Smooth muscle cell (in vitro differentiated cells): ENCODE measurements around the gene DNMT1. TPM values are rescaled to one million over a fixed set of nuclear protein-coding genes. Genes with fewer than 3 reads are reported as not detected.

ENCODE experiments used
- DNase-seq: peaks from one replicate; lab custom pipeline; 2025; ENCODE audit not compliant: unreplicated experiment; lab: John Stamatoyannopoulos, UW
- H2AFZ ChIP-seq: fragments of 200-600 bp; sonication (generic); 2 replicates; pipeline ENCODE4 v1.6.0; 2016; ENCODE audit warnings: antibody characterized with exemption, low read depth, mild to moderate bottlenecking
- H3F3A ChIP-seq: fragments of 200-600 bp; sonication (generic); 2 replicates; pipeline ENCODE4 v1.6.0; 2017; ENCODE audit warnings: antibody characterized with exemption, low read depth
- H3K27ac ChIP-seq: fragments of 200-600 bp; sonication (generic); 2 replicates; pipeline ENCODE4 v1.5.1; 2016; ENCODE audit warnings: low read depth, mild to moderate bottlenecking
- H3K27me3 ChIP-seq: fragments of 200-600 bp; sonication (generic); 2 replicates; pipeline ENCODE4 v1.6.1; 2016; ENCODE audit warnings: low read depth, mild to moderate bottlenecking
- H3K36me3 ChIP-seq: fragments of 200-600 bp; sonication (generic); 2 replicates; pipeline ENCODE4 v1.5.1; 2016; ENCODE audit warnings: low read depth
- H3K4me1 ChIP-seq: fragments of 200-600 bp; sonication (generic); 2 replicates; pipeline ENCODE4 v1.5.1; 2016; ENCODE audit warnings: low read depth
- H3K4me2 ChIP-seq: fragments of 200-600 bp; sonication (generic); 2 replicates; pipeline ENCODE4 v1.6.0; 2016; ENCODE audit warnings: mild to moderate bottlenecking
- H3K4me3 ChIP-seq: fragments of 200-600 bp; sonication (generic); 2 replicates; pipeline ENCODE4 v1.5.1; 2016; ENCODE audit warnings: mild to moderate bottlenecking
- H3K79me2 ChIP-seq: fragments of 200-600 bp; sonication (generic); 2 replicates; pipeline ENCODE4 v1.6.0; 2016; ENCODE audit warnings: low read depth, mild to moderate bottlenecking
- H3K9ac ChIP-seq: fragments of 200-600 bp; sonication (generic); 2 replicates; pipeline ENCODE4 v1.6.0; 2016; ENCODE audit warnings: low read depth
- H3K9me3 ChIP-seq: fragments of 200-600 bp; sonication (generic); replicated peaks from 2 replicates; pipeline ENCODE4 v1.5.1; 2016; ENCODE audit warnings: low read depth
- H4K20me1 ChIP-seq: fragments of 200-600 bp; sonication (generic); 2 replicates; pipeline ENCODE4 v1.6.0; 2016; ENCODE audit warnings: low read depth
- CTCF ChIP-seq: fragments of 200-600 bp; sonication (generic); IDR thresholded peaks from 2 replicates; pipeline ENCODE4 v1.5.1; 2017; ENCODE audit warnings: borderline replicate concordance, mild to moderate bottlenecking, antibody characterized with exemption; ENCODE audit not compliant: insufficient read depth, poor library complexity, severe bottlenecking
- WGBS: methylation state at CpG from one replicate; pipeline ENCODE4 v1.1.7; 2016; ENCODE audit warnings: low lambda C conversion rate; 5-methylcytosine and 5-hydroxymethylcytosine counted together
- polyA plus RNA-seq: library from polyadenylated mRNA; unstranded; fragments of >200 nt; fragmentation: Nextera tagmentation; extraction: Ambion mirVana; gene quantifications from 2 replicates; pipeline ENCODE4 v1.2.1, GENCODE V29; 2016
- total RNA-seq: library from RNA; depleted of rRNA; stranded (reverse); fragments of >200 nt; gene quantifications from 2 replicates; pipeline ENCODE4 v1.2.3, GENCODE V29; 2014

DNMT1 gene
- total and polyA plus RNA-seq, 2 experiments from 2014 or later: 39.5 to 56.7 TPM

- TF ChIP-seq CTCF: no peak
- Histone ChIP-seq H3K36me3 (peaks cover 8% of the 10 kb centered on the region), H4K20me1 (no peaks in the 10 kb centered on the region), H3K4me1 (no peaks in the 10 kb centered on the region), H3F3A (no peaks in the 10 kb centered on the region), H3K79me2 (no peaks in the 10 kb centered on the region), H3K27ac (no peak overlapping the region), H2AFZ (no peak overlapping the region), H3K9me3 (no peaks in the 10 kb centered on the region), H3K9ac (no peak overlapping the region), H3K4me3 (no peak overlapping the region), H3K27me3 (no peaks in the 10 kb centered on the region), H3K4me2 (no peak overlapping the region)
- DNase-seq: no peak
- 96% methylated on average over 8 of the region's 8 CpGs for whole genome bisulfite sequencing
Measured at GRCh38 chr19:10158071-10158470, 36.7 kb downstream of the DNMT1 start.

- H3K27me3 ChIP-seq: no peaks in the 10 kb centered on the region
- no peak overlapping the region for H2AFZ ChIP-seq
- H3K4me1 ChIP-seq: no peaks in the 10 kb centered on the region
- H3K4me3 ChIP-seq: no peak overlapping the region
- no peak for DNase-seq
- H3K4me2 ChIP-seq: no peak overlapping the region
- no peak overlapping the region for H3K9ac ChIP-seq
- H3K79me2 ChIP-seq: no peaks in the 10 kb centered on the region
- no peaks in the 10 kb centered on the region for H3F3A ChIP-seq
- H3K9me3 ChIP-seq: no peaks in the 10 kb centered on the region
- WGBS: 92% methylated on average over 4 of the region's 4 CpGs
- H3K27ac ChIP-seq: no peak overlapping the region
- H3K36me3 ChIP-seq: peaks cover 8% of the 10 kb centered on the region
- TF ChIP-seq CTCF: no peak
- H4K20me1 ChIP-seq: no peaks in the 10 kb centered on the region
Measured at GRCh38 chr19:10155839-10156238, 38.9 kb downstream of the DNMT1 start.

GRCh38 chr19:10152100-10152499 lies 42.7 kb downstream of the DNMT1 start:
- no peak for DNase-seq

More at GRCh38 chr19:10152100-10152499, 42.7 kb downstream of the DNMT1 start:
- Histone ChIP-seq H3K9me3 (no peaks in the 10 kb centered on the region), H3K36me3 (no peaks in the 10 kb centered on the region), H3K4me2 (no peak overlapping the region), H3K4me1 (no peaks in the 10 kb centered on the region), H3K9ac (no peak overlapping the region), H3F3A (no peaks in the 10 kb centered on the region), H3K27ac (no peak overlapping the region), H4K20me1 (no peaks in the 10 kb centered on the region), H3K79me2 (no peaks in the 10 kb centered on the region), H2AFZ (no peak overlapping the region), H3K4me3 (no peak overlapping the region), H3K27me3 (no peaks in the 10 kb centered on the region)
- WGBS: 89% methylated on average over 3 of the region's 3 CpGs
- TF ChIP-seq CTCF: no peak
